RWPE2 (cell line): ENCODE results near the gene TENM4.

Source experiments
- ATAC-seq: fragments of 200-7000 bp; cut with Tn5 transposase; 3 replicates; pipeline ENCODE4 v1.9.1; 2021; ENCODE audit warnings: low read depth
- DNase-seq: peaks from one replicate; pipeline ENCODE4 v3.0.0-alpha.2; 2020; ENCODE audit warnings: low spot score
- H3K27ac ChIP-seq: fragments of 450-650 bp; 2 replicates; pipeline ENCODE4 v1.5.1; 2017; ENCODE audit warnings: mild to moderate bottlenecking; ENCODE audit not compliant: poor library complexity, severe bottlenecking
- H3K27me3 ChIP-seq: fragments of 250-450 bp; sonication (Bioruptor Pico); 2 replicates; pipeline ENCODE4 v1.5.1; 2021; ENCODE audit warnings: mild to moderate bottlenecking, moderate library complexity; ENCODE audit not compliant: insufficient read depth, poor library complexity, severe bottlenecking
- H3K36me3 ChIP-seq: fragments of 250-450 bp; sonication (Bioruptor Pico); 2 replicates; pipeline ENCODE4 v1.5.1; 2020; ENCODE audit warnings: low read depth, mild to moderate bottlenecking, moderate library complexity
- H3K4me1 ChIP-seq: fragments of 250-450 bp; sonication (Bioruptor Pico); 2 replicates; pipeline ENCODE4 v1.5.1; 2021; ENCODE audit warnings: mild to moderate bottlenecking, moderate library complexity; ENCODE audit not compliant: insufficient read depth, poor library complexity, severe bottlenecking
- H3K4me3 ChIP-seq: fragments of 250-450 bp; sonication (Bioruptor Pico); 2 replicates; pipeline ENCODE4 v1.5.1; 2021; ENCODE audit warnings: mild to moderate bottlenecking, moderate library complexity; ENCODE audit not compliant: severe bottlenecking
- H3K9me3 ChIP-seq: fragments of 250-450 bp; sonication (Bioruptor Pico); 2 replicates; pipeline ENCODE4 v1.5.1; 2021; ENCODE audit warnings: mild to moderate bottlenecking, moderate library complexity; ENCODE audit not compliant: severe bottlenecking
- CTCF ChIP-seq: fragments of 450-650 bp; IDR thresholded peaks from one replicate; pipeline ENCODE4 v1.5.1; 2017; ENCODE audit warnings: mild to moderate bottlenecking, moderate library complexity; ENCODE audit not compliant: poor library complexity, severe bottlenecking

The TENM4 gene

GRCh38 chr11:79344753-79345294 is 96.0 kb downstream of the TENM4 start:
- Histone ChIP-seq H3K27ac (no peak overlapping the region), H3K4me1 (no peaks in the 10 kb centered on the region), H3K9me3 (peaks cover 2% of the 10 kb centered on the region), H3K27me3 (no peaks in the 10 kb centered on the region), H3K4me3 (no peak overlapping the region), H3K36me3 (no peaks in the 10 kb centered on the region)
- DNase-seq = no peak
- TF ChIP-seq CTCF = no peak
- ATAC-seq = no peak

GRCh38 chr11:79342686-79343085 is 98.1 kb downstream of the TENM4 start:
- Histone ChIP-seq H3K4me1 (no peaks in the 10 kb centered on the region), H3K27ac (no peak overlapping the region), H3K9me3 (no peaks in the 10 kb centered on the region), H3K27me3 (no peaks in the 10 kb centered on the region), H3K4me3 (no peak overlapping the region), H3K36me3 (no peaks in the 10 kb centered on the region)
- ATAC-seq = no peak
- no peak for TF ChIP-seq CTCF
- no peak for DNase-seq

GRCh38 chr11:79342236-79342635 is 98.6 kb downstream of the TENM4 start:
- Histone ChIP-seq H3K4me1 (no peaks in the 10 kb centered on the region), H3K27ac (no peak overlapping the region), H3K27me3 (no peaks in the 10 kb centered on the region), H3K36me3 (no peaks in the 10 kb centered on the region), H3K4me3 (no peak overlapping the region), H3K9me3 (no peaks in the 10 kb centered on the region)
- TF ChIP-seq CTCF = no peak
- DNase-seq (no peak), ATAC-seq (no peak)

GRCh38 chr11:79340535-79340934 is 100.3 kb downstream of the TENM4 start:
- H3K27me3 ChIP-seq = no peaks in the 10 kb centered on the region
- no peak overlapping the region for H3K27ac ChIP-seq
- no peaks in the 10 kb centered on the region for H3K36me3 ChIP-seq
- H3K4me1 ChIP-seq = no peaks in the 10 kb centered on the region
- no peak for TF ChIP-seq CTCF
- ATAC-seq (no peak), DNase-seq (no peak)
- no peaks in the 10 kb centered on the region for H3K9me3 ChIP-seq
- no peak overlapping the region for H3K4me3 ChIP-seq

GRCh38 chr11:79336797-79337517 is 103.9 kb downstream of the TENM4 start:
- Histone ChIP-seq H3K27me3 (no peaks in the 10 kb centered on the region), H3K9me3 (no peaks in the 10 kb centered on the region), H3K27ac (no peak overlapping the region), H3K4me3 (no peak overlapping the region), H3K4me1 (no peaks in the 10 kb centered on the region), H3K36me3 (no peaks in the 10 kb centered on the region)
- no peak for TF ChIP-seq CTCF
- ATAC-seq (no peak), DNase-seq (no peak)
